AG04449 (cell line): ENCODE data around the gene PLXNB2.

Source experiments
- CTCF ChIA-PET: fragments of 350-600 bp; formaldehyde crosslinking; extraction: SDS; loops from one replicate; lab custom pipeline; 2021; ENCODE audit warnings: antibody characterized with exemption; lab: Yijun Ruan, JAX
- POLR2A ChIA-PET: fragments of 400-600, 350-600 bp; formaldehyde crosslinking; extraction: SDS; loops from one replicate; lab custom pipeline; 2020; ENCODE audit warnings: antibody characterized with exemption, inconsistent platforms; lab: Yijun Ruan, JAX
- DNase-seq: peaks from one replicate; pipeline ENCODE4 v3.0.0-alpha.2; 2010; ENCODE audit warnings: low read depth, low spot score
- H3K4me3 ChIP-seq: 2 replicates; pipeline ENCODE4 v1.5.1; 2011; ENCODE audit warnings: low read depth, mild to moderate bottlenecking, control low read depth, low read length
- TF ChIP-seq, protein P1 (sequence below): IDR thresholded peaks from one replicate; pipeline ENCODE4 v1.5.1; 2011; ENCODE audit warnings: mild to moderate bottlenecking, moderate library complexity, low read length, control low read depth, inconsistent platforms; ENCODE audit not compliant: insufficient read depth; ENCODE audit errors: missing control alignments

Gene PLXNB2

DNA sequence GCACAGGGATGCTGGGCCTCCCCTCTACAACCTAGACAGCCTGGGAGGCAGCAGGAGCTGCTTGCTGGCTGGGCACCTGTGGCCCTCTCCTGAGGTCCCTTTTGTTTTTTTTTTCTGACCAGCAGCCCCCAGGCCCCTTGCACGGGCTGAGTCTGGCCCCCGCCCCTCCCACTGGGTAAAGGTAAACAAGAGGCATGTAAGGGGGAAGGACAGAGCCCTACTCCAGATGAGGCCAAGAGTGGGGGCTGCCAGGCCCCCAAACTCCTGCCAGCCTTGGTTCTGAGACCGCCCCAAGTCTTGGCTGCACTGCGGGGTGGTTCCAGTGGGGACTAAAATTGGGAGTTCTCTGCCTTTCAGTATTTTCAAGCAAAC lies 9.2 kb downstream of the PLXNB2 start:
- no peak for DNase-seq
- CTCF ChIA-PET, result interaction anchor here (1.3 kb wide), 2 partner anchors 22 to 47 kb away, joined by 3 to 4 read pairs; no protein-coding TSS in a partner anchor
- TF ChIP-seq, protein P1, sequence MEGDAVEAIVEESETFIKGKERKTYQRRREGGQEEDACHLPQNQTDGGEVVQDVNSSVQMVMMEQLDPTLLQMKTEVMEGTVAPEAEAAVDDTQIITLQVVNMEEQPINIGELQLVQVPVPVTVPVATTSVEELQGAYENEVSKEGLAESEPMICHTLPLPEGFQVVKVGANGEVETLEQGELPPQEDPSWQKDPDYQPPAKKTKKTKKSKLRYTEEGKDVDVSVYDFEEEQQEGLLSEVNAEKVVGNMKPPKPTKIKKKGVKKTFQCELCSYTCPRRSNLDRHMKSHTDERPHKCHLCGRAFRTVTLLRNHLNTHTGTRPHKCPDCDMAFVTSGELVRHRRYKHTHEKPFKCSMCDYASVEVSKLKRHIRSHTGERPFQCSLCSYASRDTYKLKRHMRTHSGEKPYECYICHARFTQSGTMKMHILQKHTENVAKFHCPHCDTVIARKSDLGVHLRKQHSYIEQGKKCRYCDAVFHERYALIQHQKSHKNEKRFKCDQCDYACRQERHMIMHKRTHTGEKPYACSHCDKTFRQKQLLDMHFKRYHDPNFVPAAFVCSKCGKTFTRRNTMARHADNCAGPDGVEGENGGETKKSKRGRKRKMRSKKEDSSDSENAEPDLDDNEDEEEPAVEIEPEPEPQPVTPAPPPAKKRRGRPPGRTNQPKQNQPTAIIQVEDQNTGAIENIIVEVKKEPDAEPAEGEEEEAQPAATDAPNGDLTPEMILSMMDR, result no peak
- no peak overlapping the region for H3K4me3 ChIP-seq
- POLR2A ChIA-PET, result no interaction called here

DNA sequence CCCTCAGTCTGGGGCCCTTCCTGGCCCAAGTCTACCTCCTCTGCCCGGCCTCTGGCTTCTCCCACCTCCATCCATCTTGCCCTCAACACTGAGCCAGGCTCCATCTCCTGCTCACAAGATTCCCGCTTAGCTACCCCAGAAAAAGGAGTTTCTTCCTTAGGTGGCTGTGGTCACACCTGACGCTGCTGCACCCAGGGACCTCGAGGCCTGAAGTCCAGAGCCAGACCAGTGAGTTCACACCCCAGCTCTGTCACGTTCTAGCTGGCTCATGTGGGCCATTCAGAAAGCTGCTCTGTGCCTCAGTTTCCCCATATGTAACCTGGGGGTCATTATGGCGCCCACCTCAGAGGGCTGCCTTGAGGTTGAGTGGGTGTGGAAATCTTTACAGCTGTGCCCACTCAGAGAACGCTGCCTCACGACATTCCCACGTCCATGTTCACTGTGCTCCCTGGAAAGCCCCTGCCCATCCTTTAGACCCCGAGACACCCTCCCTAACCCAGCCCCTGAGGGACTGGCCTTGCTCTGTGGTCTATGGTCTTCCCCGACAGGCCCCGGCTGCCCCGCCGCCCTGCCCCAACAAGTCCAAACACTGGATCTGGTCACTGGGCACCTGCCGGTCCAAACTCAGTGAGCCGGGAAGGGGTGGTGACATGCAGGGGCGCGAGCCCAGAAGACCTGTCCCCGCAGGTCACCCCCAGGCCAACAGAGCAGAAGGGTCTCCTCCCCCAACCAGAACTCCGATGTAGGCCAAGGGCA lies 9.8 kb downstream of the PLXNB2 start:
- H3K4me3 ChIP-seq, result no peak overlapping the region
- TF ChIP-seq, protein P1, result no peak
- no peak for DNase-seq
- CTCF ChIA-PET, result interaction anchor here (1.3 to 1.9 kb wide), 2 partner anchors 21 to 29 kb away, joined by 3 to 7 read pairs; no protein-coding TSS in a partner anchor
- POLR2A ChIA-PET, result no interaction called here

GRCh38 chr22:50296658-50297490 lies 10.6 kb downstream of the PLXNB2 start:
- ChIA-PET POLR2A (interaction anchor here (0.8 kb wide), 2 partner anchors 9 to 10 kb away, joined by 3 to 5 read pairs; partner anchors contain the start of gene PLXNB2), CTCF (interaction anchor here (0.7 to 1.9 kb wide), 4 partner anchors 18 to 44 kb away, joined by 3 to 7 read pairs (median 3); no protein-coding TSS in a partner anchor)
- no peak overlapping the region for H3K4me3 ChIP-seq
- DNase-seq, result no peak
- TF ChIP-seq, protein P1, result no peak

DNA sequence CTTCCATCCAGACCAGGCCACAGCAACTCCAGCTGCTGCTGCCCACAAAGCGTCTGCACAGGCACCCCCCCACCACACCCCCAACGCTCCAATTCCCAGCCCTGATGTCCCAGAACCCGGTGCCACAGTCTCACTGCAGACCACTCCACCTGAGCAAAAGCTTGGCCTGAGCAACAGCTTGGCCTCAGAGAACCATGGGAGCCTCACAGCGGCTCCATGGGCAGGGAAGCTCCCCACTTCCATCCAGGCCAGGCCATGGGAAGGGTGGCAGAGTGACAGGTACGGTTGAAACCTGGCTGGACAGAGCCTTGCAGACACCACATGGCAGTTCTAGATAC lies 13.2 kb downstream of the PLXNB2 start:
- TF ChIP-seq, protein P1, result no peak

GRCh38 chr22:50293441-50294318 lies 13.8 kb downstream of the PLXNB2 start:
- ChIA-PET CTCF (interaction anchor here (0.9 to 2.8 kb wide), 9 partner anchors 9 to 48 kb away, joined by 3 to 13 read pairs (median 6); partner anchors contain the start of gene DENND6B), POLR2A (interaction anchor here (0.7 to 3.5 kb wide), 6 partner anchors 9 to 48 kb away, joined by 3 to 43 read pairs (median 4); partner anchors contain the start of genes HDAC10 and PLXNB2)
- H3K4me3 ChIP-seq, result peak overlapping the region; percentile 50
- TF ChIP-seq, protein P1, result no peak
- no peak for DNase-seq

More for the DNA sequence above, 13.2 kb downstream of the PLXNB2 start:
- no peak overlapping the region for H3K4me3 ChIP-seq
- ChIA-PET CTCF (interaction anchor here (0.9 to 2.8 kb wide), 9 partner anchors 9 to 47 kb away, joined by 3 to 13 read pairs (median 6); partner anchors contain the start of gene DENND6B), POLR2A (interaction anchor here (0.7 to 3.5 kb wide), 4 partner anchors 11 to 48 kb away, joined by 3 to 43 read pairs (median 4); partner anchors contain the start of genes HDAC10 and PLXNB2)
- no peak for DNase-seq
